GM12878 (cell line): ENCODE measurements around the gene FLT1. TPM values are rescaled to one million over a fixed set of nuclear protein-coding genes. Genes with fewer than 3 reads are reported as not detected.

ENCODE experiments used
- ATAC-seq: fragments of 200-7000 bp; cut with Tn5 transposase; 3 replicates; pipeline ENCODE4 v1.9.1; 2020; ENCODE audit warnings: mild to moderate bottlenecking, moderate library complexity
- BruUV-seq: library from RNA; stranded (reverse); fragments of 400-500 nt; replicated peaks from 2 replicates; lab custom pipeline; 2021; lab: Mats Ljungman, UMichigan
- CTCF ChIA-PET: fragments of 300-600 bp; sonication (Branson Sonifier 250); formaldehyde crosslinking; extraction: SDS; loops from one replicate; lab custom pipeline; 2021; ENCODE audit warnings: inconsistent platforms; lab: Yijun Ruan, JAX
- POLR2A ChIA-PET: fragments of 350-600 bp; formaldehyde crosslinking; extraction: SDS; loops from one replicate; lab custom pipeline; 2021; ENCODE audit warnings: inconsistent platforms; lab: Charles Lee
- RAD21 ChIA-PET: fragments of 300-600 bp; sonication (Branson Sonifier 250); formaldehyde crosslinking; loops from one replicate; lab custom pipeline; 2023; ENCODE audit warnings: antibody characterized with exemption; ENCODE audit not compliant: unreplicated experiment; lab: Charles Lee
- SMC1A ChIA-PET: fragments of 300-600 bp; sonication (Branson Sonifier 250); formaldehyde crosslinking; loops from one replicate; lab custom pipeline; 2023; ENCODE audit not compliant: unreplicated experiment, uncharacterized antibody; lab: Charles Lee
- DNase-seq: peaks from one replicate; pipeline ENCODE4 v3.0.0-alpha.2; 2011; ENCODE audit warnings: low read depth, low spot score
- FAIRE-seq: peaks from 3 replicates; lab custom pipeline; 2011; peaks lifted over from hg19 to GRCh38; lab: Jason Lieb, UNC
- H2AFZ ChIP-seq: 2 replicates; pipeline ENCODE4 v1.6.0; 2011; ENCODE audit warnings: low read depth, low read length, control low read depth; ENCODE audit not compliant: control insufficient read depth
- H3K27ac ChIP-seq: 2 replicates; pipeline ENCODE4 v1.5.1; 2011; ENCODE audit warnings: control low read depth; ENCODE audit not compliant: control insufficient read depth, insufficient read depth
- H3K27me3 ChIP-seq, 2 experiments: replicated peaks in 1 of 2; 2 replicates each; pipeline versions ENCODE4 v1.6.0 to v1.6.1; 2011; ENCODE audit warnings: low read length in 1 of 2; ENCODE audit not compliant: control insufficient read depth in 2 of 2, insufficient read depth in 2 of 2
- H3K36me3 ChIP-seq, 2 experiments: 2 replicates each; pipeline ENCODE4 v1.5.1; 2011; ENCODE audit warnings: low read length in 1 of 2; ENCODE audit not compliant: control insufficient read depth in 2 of 2, insufficient read depth in 2 of 2
- H3K4me1 ChIP-seq: 2 replicates; pipeline ENCODE4 v1.6.1; 2011; ENCODE audit warnings: mild to moderate bottlenecking, low read length, moderate library complexity, mixed read lengths; ENCODE audit not compliant: control insufficient read depth, insufficient read depth
- H3K4me2 ChIP-seq: 2 replicates; pipeline ENCODE4 v1.6.0; 2011; ENCODE audit warnings: control low read depth; ENCODE audit not compliant: control insufficient read depth, insufficient read depth
- H3K4me3 ChIP-seq: fragments of 200-600 bp; sonication (generic); 2 replicates; pipeline ENCODE4 v1.5.1; 2016
- H3K79me2 ChIP-seq: 2 replicates; pipeline ENCODE4 v1.6.0; 2011; ENCODE audit warnings: low read length; ENCODE audit not compliant: control insufficient read depth, insufficient read depth
- H3K9ac ChIP-seq: 2 replicates; pipeline ENCODE4 v1.8.0; 2011; ENCODE audit warnings: low read length, control low read depth, mixed read lengths; ENCODE audit not compliant: control insufficient read depth, insufficient read depth
- H3K9me3 ChIP-seq: replicated peaks from 3 replicates; pipeline ENCODE4 v1.5.1; 2011; ENCODE audit warnings: mild to moderate bottlenecking, low read length; ENCODE audit not compliant: control insufficient read depth, insufficient read depth
- H4K20me1 ChIP-seq: 2 replicates; pipeline ENCODE4 v1.6.0; 2011; ENCODE audit not compliant: control insufficient read depth, insufficient read depth
- CTCF ChIP-seq, 3 experiments: IDR thresholded peaks in 2 of 3; conservative IDR thresholded peaks in 1 of 3; 2 replicates each; pipeline ENCODE4 v1.5.1; 2011; ENCODE audit warnings: low read depth in 3 of 3, low read length in 3 of 3, mild to moderate bottlenecking in 3 of 3, control low read depth in 2 of 3, moderate library complexity in 2 of 3, inconsistent platforms in 1 of 3, mixed read lengths in 1 of 3; ENCODE audit not compliant: control insufficient read depth in 2 of 3, insufficient read depth in 1 of 3; ENCODE audit errors: extremely low read depth in 1 of 3
- EP300 ChIP-seq, 2 experiments: fragments of 150-350 bp in 1 of 2; IDR thresholded peaks; 2 replicates each; pipeline ENCODE4 v1.6.1; 2011 to 2012; ENCODE audit warnings: low read depth in 2 of 2, low read length in 2 of 2, borderline replicate concordance in 1 of 2, improper control_type of control experiment in 1 of 2, inconsistent platforms in 1 of 2; ENCODE audit not compliant: control insufficient read depth in 1 of 2
- FOXM1 ChIP-seq: IDR thresholded peaks from 2 replicates; pipeline ENCODE4 v1.6.1; 2012; ENCODE audit warnings: low read depth, mild to moderate bottlenecking, inconsistent platforms, low read length, moderate library complexity
- GATAD2B ChIP-seq: fragments of 450-650 bp; conservative IDR thresholded peaks from 2 replicates; pipeline ENCODE4 v1.6.1; 2017; ENCODE audit warnings: low read depth, mild to moderate bottlenecking, moderate library complexity
- IRF5 ChIP-seq: fragments of 450-650 bp; IDR thresholded peaks from 2 replicates; pipeline ENCODE4 v1.6.1; 2017; ENCODE audit warnings: borderline replicate concordance
- MLLT1 ChIP-seq: fragments of 450-650 bp; IDR thresholded peaks from 2 replicates; pipeline ENCODE4 v1.6.1; 2016; ENCODE audit warnings: mild to moderate bottlenecking
- NFYA ChIP-seq: IDR thresholded peaks from 2 replicates; pipeline ENCODE4 v1.6.1; 2011; ENCODE audit warnings: low read depth, mild to moderate bottlenecking, low read length, improper control_type of control experiment, borderline replicate concordance
- RCOR1 ChIP-seq: conservative IDR thresholded peaks from 2 replicates; pipeline ENCODE4 v1.6.1; 2012; ENCODE audit warnings: low read depth, low read length, improper control_type of control experiment
- SMAD5 ChIP-seq: IDR thresholded peaks from 2 replicates; pipeline ENCODE4 v1.6.1; 2016; ENCODE audit warnings: antibody characterized with exemption, low read depth
- SRF ChIP-seq, 2 experiments: IDR thresholded peaks; 2 replicates each; pipeline ENCODE4 v1.6.1; 2011; ENCODE audit warnings: low read depth in 2 of 2, low read length in 2 of 2, mild to moderate bottlenecking in 1 of 2, moderate library complexity in 1 of 2
- ZBTB40 ChIP-seq: fragments of 450-650 bp; IDR thresholded peaks from 2 replicates; pipeline ENCODE4 v1.6.1; 2016; ENCODE audit warnings: mild to moderate bottlenecking, moderate library complexity, borderline replicate concordance
- ZNF24 ChIP-seq: fragments of 450-650 bp; IDR thresholded peaks from 2 replicates; pipeline ENCODE4 v1.6.1; 2017; ENCODE audit warnings: antibody characterized with exemption, mild to moderate bottlenecking
- ZNF384 ChIP-seq: IDR thresholded peaks from 2 replicates; pipeline ENCODE4 v1.6.1; 2012; ENCODE audit warnings: low read depth, mild to moderate bottlenecking, low read length, improper control_type of control experiment, borderline replicate concordance
- ZSCAN29 ChIP-seq: fragments of 450-650 bp; IDR thresholded peaks from 2 replicates; pipeline ENCODE4 v1.6.1; 2017; ENCODE audit warnings: mild to moderate bottlenecking, moderate library complexity
- WGBS: methylation state at CpG from one replicate; pipeline ENCODE4 v1.1.6; 2016; ENCODE audit warnings: low lambda C conversion rate; ENCODE audit not compliant: insufficient replicate concordance, insufficient coverage; ENCODE audit errors: missing lambda C conversion rate; 5-methylcytosine and 5-hydroxymethylcytosine counted together
- in situ Hi-C: fragments of 300-500 bp; cut with MboI; formaldehyde crosslinking; loops from 9 replicates; pipeline ENCODE4 v1.14.3; 2018; ENCODE audit warnings: mixed read lengths
- intact Hi-C: fragments of 100-400 bp; cut with micrococcal nuclease; formaldehyde crosslinking; loops from one replicate; pipeline ENCODE4 v1.14.2; 2022; ENCODE audit not compliant: unreplicated experiment
- polyA plus RNA-seq, 11 experiments: library from polyadenylated mRNA; depleted of rRNA in 4 of 11; unstranded in 6 of 11; stranded (reverse) in 5 of 11; fragments of >200 nt; fragmentation: Nextera tagmentation in 4 of 11; fragmentation: Illumina TruSeq in 1 of 11; extraction: Ambion mirVana in 4 of 11; extraction: Trizol in 1 of 11; gene quantifications; 1 replicate in 1 of 11; 2 replicates in 10 of 11; pipeline versions ENCODE4 v1.2.1 to v1.2.3, GENCODE V29; 2011 to 2016; ENCODE audit warnings: inconsistent platforms in 2 of 11, missing spikeins in 2 of 11, low read depth in 1 of 11
- total RNA-seq, 4 experiments: library from RNA; depleted of rRNA in 3 of 4; stranded (reverse); fragments of >200 nt in 3 of 4; fragmentation: Illumina TruSeq in 1 of 4; extraction: Trizol in 1 of 4; gene quantifications; 2 replicates each; pipeline versions ENCODE4 v1.2.1 to v1.2.3, GENCODE V29; 2013 to 2021

The FLT1 gene
- total and polyA plus RNA-seq, 10 of the 15 experiments (the other 5 are each of a cell fraction or from before 2014, with no cell fraction given), result 0.55 to 5.6 (median 0.84) TPM

- Histone ChIP-seq H3K79me2 (no peaks in the 10 kb centered on the region), H3K9me3 (peaks cover 2% of the 10 kb centered on the region; the same call in 2 of the 3 replicates), H2AFZ (no peak overlapping the region), H3K9ac (no peak overlapping the region), H3K36me3 (no peaks in the 10 kb centered on the region), H3K4me1 (no peaks in the 10 kb centered on the region), H3K27me3 (no peaks in the 10 kb centered on the region), H3K27ac (no peak overlapping the region), H3K4me3 (no peak overlapping the region), H4K20me1 (no peaks in the 10 kb centered on the region), H3K4me2 (no peak overlapping the region)
- BruUV-seq, result no TSS peak
- WGBS, result 43% methylated on average over 6 of the region's 6 CpGs
- in situ Hi-C loops (no loop called here), intact Hi-C loops (no loop called here)
- ChIA-PET SMC1A (interaction anchor here (1.2 to 1.5 kb wide), 2 partner anchors 11 to 15 kb away, joined by 3 read pairs; no protein-coding TSS in a partner anchor), RAD21 (no interaction called here), POLR2A (no interaction called here), CTCF (no interaction called here)
- TF ChIP-seq MLLT1 (no peak), RCOR1 (no peak), FOXM1 (no peak), EP300 (IDR thresholded peaks at IDR 0.05; ENCODE audit: borderline replicate concordance in 1 of 2, control insufficient read depth in 1 of 2, low read depth in 2 of 2, low read length in 2 of 2) (no peak), CTCF (IDR thresholded peaks at IDR 0.05 in 2 of 3, conservative IDR thresholded peaks at IDR 0.05 in 1 of 3; ENCODE audit: control insufficient read depth in 2 of 3, extremely low read depth in 1 of 3, insufficient read depth in 1 of 3, low read depth in 3 of 3, low read length in 3 of 3) (no peak), GATAD2B (no peak), NFYA (no peak), IRF5 (no peak), ZNF384 (no peak), ZNF24 (no peak), ZSCAN29 (no peak), SMAD5 (no peak), SRF (IDR thresholded peaks at IDR 0.05; ENCODE audit: low read depth in 2 of 2, low read length in 2 of 2) (no peak), ZBTB40 (no peak)
- ATAC-seq (no peak), DNase-seq (no peak), FAIRE-seq (no peak)
Observed at GRCh38 chr13:28464861-28465460, 30.0 kb downstream of the FLT1 start.
